ENCODE data around the gene GOLGA1.
"Not testable (repeated sequence)": the region's sequence is repeated elsewhere in the genome, so short reads cannot be mapped to it uniquely, and the experiment has no call there.

The GOLGA1 gene

DNA sequence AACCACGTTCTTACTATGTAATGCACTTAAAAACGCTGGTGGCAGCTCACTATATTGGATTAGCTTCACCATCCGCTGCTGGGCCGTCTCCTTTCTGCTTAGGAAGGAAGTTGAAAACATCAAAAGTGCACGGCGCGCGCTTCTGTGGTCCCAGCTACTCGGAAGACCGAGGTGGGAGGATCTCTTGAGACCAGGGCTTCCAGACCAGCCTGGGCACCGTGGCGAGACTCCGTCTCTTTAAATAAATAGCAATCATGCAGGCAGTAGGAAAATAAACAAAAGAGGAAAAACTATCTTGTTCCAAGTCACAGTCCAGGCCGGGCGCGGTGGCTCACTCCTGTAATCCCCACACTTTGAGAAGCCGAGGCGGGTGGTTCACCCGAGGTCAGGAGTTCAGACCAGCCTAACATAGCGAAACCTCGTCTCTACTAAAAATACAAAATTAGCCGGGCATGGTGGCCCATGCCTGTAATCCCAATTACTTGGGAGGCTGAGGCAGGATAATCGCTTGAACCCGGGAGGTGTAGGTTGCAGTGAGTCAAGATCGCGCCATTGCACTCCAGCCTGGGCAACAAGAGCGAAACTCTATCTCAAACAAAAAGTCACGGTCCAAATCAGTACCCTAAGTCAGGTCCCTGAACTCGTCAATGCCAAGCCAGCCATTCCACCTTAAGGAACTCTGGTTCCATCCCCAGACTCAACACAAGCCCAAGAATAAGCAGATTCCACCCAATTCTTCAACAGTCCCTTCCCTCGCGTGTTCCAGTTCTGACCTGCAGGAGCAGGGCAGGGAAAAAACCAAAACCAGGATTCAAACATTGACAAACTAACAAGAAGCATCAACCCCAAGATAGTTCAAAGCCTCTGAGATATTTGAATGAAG lies 1.0 kb upstream of the GOLGA1 start:
- peak; percentile 21 for DNase-seq (ENCODE audit: low read depth, low spot score)

- no peak for DNase-seq (ENCODE audit: low read depth, low spot score)
Measured at GRCh38 chr9:124940521-124940893, 376 bp downstream of the GOLGA1 start.

- no peak for DNase-seq (ENCODE audit: low read depth, low spot score)
Measured at GRCh38 chr9:124939944-124940343, 939 bp downstream of the GOLGA1 start.

DNA sequence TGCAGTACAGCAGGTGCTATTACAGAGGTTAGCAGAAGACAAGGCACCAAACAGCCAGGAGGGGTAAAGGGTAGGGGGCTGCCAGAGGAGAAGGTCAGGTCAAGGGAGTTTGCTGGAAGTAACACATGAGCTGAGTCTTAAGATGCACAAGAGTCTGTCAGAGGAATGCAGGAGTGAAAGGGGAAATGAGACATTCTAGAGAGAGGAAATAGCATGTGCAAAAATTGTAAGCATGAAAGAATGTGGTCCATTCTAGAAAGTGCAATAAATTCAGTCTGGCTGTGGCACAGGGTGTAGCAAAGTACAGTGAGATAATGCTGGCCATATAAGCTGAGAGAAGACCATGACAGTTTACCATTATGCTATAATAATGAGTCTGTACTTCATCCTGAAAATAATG lies 6.6 kb downstream of the GOLGA1 start:
- no peak for DNase-seq (ENCODE audit: low read depth, low spot score)

DNA sequence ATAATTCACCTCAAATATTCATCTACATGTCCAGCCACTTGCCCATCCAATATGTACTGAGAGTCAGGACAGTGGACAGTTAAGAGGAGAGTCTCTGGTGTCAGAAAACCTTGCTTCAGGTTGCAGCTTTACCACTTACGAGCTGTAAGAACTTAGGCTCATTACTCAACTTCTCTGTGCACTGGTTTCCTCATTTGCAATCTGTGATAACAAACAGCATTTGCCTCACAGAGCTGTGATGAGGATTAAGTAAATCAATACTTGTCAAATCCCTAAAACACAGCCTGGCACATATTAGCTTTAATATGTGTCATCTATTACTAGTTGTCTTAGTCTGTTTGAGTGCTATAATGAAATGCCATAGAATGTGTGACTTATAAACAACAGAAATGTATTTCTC lies 8.6 kb downstream of the GOLGA1 start:
- DNase-seq (ENCODE audit: low read depth, low spot score): no peak

DNA sequence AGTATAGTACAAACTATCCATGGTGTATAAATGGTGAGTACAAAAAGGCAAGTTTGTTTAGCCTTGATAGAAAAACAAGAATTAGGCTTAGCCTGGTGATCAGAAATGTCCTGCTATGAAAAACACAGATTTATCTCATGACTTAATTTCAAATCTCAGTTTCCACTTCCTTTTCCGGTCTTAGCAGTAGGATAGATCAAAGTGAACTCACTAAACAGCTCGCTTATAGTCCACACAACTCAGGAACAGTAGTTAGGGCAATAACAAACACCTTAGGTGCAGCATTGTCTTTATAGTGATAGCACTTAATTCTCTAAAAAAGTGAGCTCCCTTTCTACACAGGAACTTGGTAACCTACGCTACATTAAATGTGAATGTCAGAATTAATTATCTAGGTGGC lies 11.4 kb downstream of the GOLGA1 start:
- no peak for DNase-seq (ENCODE audit: low read depth, low spot score)

DNA sequence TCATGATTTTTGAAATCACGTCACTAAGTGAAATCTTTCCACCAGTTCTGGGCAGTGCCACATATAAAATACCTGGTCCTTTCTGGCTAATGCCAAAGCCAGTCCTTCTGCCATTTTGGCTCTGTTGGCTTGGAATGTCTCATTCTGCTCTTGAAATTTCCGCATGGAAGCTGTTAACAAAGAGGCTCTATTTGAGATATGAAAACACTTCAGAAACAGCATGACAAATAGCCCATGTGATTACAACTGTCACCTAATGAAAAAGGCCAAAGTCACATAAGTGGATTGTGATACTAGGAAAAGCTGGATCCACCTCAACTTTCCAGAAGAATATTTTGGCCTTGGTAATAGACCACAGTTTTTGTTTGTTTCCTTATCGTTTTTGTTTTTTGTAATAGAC lies 12.8 kb downstream of the GOLGA1 start:
- DNase-seq (ENCODE audit: low read depth, low spot score): no peak

DNA sequence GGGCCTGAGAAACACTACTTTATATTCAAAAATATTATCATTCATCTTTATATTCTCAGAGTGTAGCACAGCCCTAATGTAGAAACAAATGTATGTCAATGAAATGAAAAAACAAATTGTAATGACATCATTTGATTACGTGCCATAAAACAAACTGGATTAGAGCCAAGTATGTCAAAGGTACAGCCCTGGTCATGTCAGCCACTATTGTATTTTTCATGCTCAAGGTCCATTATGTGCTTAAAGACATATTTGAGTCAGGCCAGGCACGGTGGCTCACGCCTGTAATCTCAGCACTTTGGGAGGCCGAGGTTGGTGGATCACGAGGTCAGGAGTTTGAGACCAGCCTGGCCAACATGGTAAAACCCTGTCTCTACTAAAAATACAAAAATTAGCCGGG lies 20.5 kb downstream of the GOLGA1 start:
- not testable (repeated sequence) for DNase-seq (ENCODE audit: low read depth, low spot score)

DNA sequence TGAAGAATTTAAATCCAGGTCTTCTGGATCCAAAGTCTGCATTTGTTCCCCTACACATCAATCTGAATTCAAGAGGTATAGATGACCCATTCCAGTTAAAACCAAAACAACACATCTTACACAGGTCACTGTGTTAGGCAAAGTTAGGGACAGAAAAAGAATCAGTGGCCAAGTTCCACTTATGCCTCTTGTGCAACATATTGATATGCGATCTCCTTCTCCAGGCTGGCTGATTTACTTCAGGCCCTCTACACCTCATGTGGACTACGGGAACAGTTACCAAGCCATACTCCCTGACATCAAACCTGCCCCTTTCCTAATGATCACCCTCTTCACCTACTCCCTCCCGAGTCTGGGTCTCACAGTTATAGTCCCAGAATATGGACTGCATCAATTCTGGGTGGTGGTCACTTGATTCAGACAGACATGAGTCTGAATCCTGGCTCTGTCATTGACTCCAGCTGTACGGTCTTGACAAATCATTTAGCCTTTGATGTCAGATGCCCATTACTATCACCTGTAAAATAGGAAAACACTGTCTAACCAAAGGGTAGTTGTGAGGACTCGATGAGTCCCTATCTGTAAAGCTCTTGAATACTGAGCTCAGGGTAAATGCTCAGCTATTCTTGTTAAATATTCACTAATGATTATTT lies 26.0 kb downstream of the GOLGA1 start:
- DNase-seq (ENCODE audit: low read depth, low spot score): no peak

- DNase-seq (ENCODE audit: low read depth, low spot score): no peak
Measured at GRCh38 chr9:124913378-124913777, 27.5 kb downstream of the GOLGA1 start.

DNA sequence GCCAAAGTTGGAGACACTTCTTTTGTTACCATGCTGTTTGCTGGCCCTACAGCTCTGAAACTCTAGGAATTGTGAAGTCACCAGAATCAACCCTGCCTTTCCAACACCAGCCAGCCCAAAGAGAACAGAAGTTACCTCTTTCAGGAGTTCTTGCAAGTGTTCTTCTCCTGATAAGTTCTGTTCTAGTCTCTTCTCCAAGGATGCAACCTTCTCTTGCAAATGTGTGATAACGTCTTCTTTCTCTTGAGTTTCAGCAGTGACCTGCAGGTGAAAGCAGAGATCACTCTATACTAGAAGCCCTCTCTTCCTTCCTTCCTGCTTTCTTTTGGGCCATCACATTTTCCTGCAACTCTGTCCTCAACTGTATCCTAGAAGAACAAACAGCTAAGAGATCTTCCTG lies 29.1 kb downstream of the GOLGA1 start:
- DNase-seq (ENCODE audit: low read depth, low spot score): no peak

GRCh38 chr9:124908098-124908497 lies 32.8 kb downstream of the GOLGA1 start:
- DNase-seq (ENCODE audit: low read depth, low spot score): no peak

- no peak for DNase-seq (ENCODE audit: low read depth, low spot score)
Measured at GRCh38 chr9:124906966-124907365, 33.9 kb downstream of the GOLGA1 start.

GRCh38 chr9:124899845-124900244 lies 41.0 kb downstream of the GOLGA1 start:
- DNase-seq (ENCODE audit: low read depth, low spot score): no peak

GRCh38 chr9:124897570-124898460 lies 43.1 kb downstream of the GOLGA1 start:
- DNase-seq (ENCODE audit: low read depth, low spot score): no peak

DNA sequence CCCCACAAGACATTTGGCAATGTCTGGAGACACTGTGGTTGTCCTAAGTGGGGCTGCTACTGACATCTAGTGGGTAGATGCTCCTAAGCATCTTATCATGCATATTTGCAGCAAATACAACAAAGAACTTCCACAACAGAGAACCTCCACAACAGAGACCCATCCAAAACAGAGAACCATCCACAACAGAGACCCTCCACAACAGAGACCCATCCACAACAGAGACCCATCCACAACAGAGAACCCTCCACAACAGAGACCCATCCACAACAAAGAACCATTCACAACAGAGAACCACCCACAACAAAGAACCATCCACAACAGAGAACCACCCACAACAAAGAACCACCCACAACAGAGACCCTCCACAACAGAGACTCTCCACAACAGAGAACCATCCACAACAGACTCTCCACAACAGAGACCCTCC lies 46.1 kb downstream of the GOLGA1 start:
- DNase-seq (ENCODE audit: low read depth, low spot score): peak; percentile 9

GRCh38 chr9:124894035-124894740 lies 46.7 kb downstream of the GOLGA1 start:
- no peak for DNase-seq (ENCODE audit: low read depth, low spot score)

DNA sequence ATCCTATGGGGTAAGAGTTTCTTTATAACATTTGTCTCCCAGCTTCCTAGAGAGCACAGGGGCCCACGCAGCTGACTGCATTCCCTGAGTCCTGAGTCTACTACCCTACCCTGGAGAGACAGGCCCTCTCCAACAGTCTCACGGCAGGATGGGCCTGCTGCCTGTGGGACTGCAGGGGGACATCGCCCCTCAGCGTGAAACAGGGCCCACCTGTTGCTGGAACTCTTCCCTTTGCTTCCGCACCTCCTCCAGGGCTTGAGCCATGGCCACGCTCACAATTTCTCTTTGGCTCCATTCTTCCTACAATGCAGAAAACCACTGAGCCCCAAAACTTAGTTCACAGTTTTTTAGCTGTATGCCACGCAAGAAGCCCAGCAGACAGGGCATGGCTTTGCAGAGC lies 50.7 kb downstream of the GOLGA1 start:
- no peak for DNase-seq (ENCODE audit: low read depth, low spot score)

- DNase-seq (ENCODE audit: low read depth, low spot score): no peak
Measured at GRCh38 chr9:124889006-124889405, 51.9 kb downstream of the GOLGA1 start.

- DNase-seq (ENCODE audit: low read depth, low spot score): no peak
Measured at GRCh38 chr9:124887832-124888231, 53.1 kb downstream of the GOLGA1 start.

DNA sequence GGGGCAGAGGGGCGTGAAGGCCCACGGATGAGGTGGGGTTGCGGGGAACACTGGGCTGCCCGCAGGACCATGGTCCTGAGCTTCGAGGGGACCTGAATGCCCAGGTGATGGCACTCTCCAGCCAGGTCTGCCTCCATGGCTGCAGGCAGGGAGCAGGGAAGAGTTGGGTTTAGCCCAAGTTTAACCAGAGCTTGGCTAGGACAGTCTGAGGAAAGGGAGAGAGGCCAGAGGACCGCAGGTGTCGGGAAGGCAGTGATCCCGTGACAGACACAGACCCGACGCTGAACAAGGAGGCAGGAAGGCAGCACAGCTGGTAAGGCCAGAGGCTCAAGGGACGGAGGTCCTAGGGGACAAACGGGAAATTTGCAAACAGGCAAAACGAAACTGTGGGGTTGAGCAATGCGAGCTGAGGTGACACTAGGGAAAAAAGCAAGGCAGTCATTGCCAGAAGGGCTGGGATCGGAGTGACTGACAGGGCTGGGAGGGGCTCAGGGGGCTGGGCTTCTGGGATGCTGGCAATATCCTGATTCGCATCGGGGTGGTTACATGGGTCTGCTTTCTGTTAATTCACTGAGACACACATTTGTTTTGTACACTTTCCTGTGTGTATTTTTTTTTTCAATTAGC lies 53.9 kb downstream of the GOLGA1 start:
- DNase-seq (ENCODE audit: low read depth, low spot score): no peak
